Transverse colon (tissue), 4 donors: Measurements from ENCODE around the gene PTCH1. TPM values are rescaled to one million over a fixed set of nuclear protein-coding genes. Genes with fewer than 3 reads are reported as not detected.

ENCODE experiments used
- DNase-seq: peaks from one replicate; pipeline ENCODE4 v3.0.0-alpha.2; 2019
- H3K27ac ChIP-seq, 4 donors: fragments of 200-600 bp; sonication (generic); 2 replicates each; pipeline ENCODE4 v1.5.1; 2016 to 2018; ENCODE audit warnings: inconsistent platforms in 4 of 4
- H3K27me3 ChIP-seq: fragments of 200-600 bp; sonication (generic); 2 replicates; pipeline ENCODE4 v1.5.1; 2017; ENCODE audit warnings: inconsistent platforms
- H3K36me3 ChIP-seq, 4 donors: fragments of 200-600 bp; sonication (generic); 2 replicates each; pipeline ENCODE4 v1.5.1; 2017 to 2019; ENCODE audit warnings: inconsistent platforms in 4 of 4
- H3K4me1 ChIP-seq, 4 donors: fragments of 200-600 bp; sonication (generic); 2 replicates each; pipeline ENCODE4 v1.5.1; 2017 to 2020; ENCODE audit warnings: inconsistent platforms in 4 of 4
- H3K4me3 ChIP-seq, 4 donors: fragments of 200-600 bp; sonication (generic); 1 replicate in 1 of 4; 2 replicates in 3 of 4; pipeline versions ENCODE4 v1.5.1 to v1.6.1; 2017 to 2019; ENCODE audit warnings: inconsistent platforms in 4 of 4
- H3K9me3 ChIP-seq, 2 donors: fragments of 200-600 bp; sonication (generic); 2 replicates each; pipeline ENCODE4 v1.5.1; 2017 to 2019; ENCODE audit warnings: inconsistent platforms in 2 of 2
- CTCF ChIP-seq, 5 experiments: fragments of 200-600 bp in 3 of 5; fragments of 450-650 bp in 2 of 5; sonication (generic) in 3 of 5; IDR thresholded peaks; 1 replicate in 2 of 5; 2 replicates in 3 of 5; pipeline ENCODE4 v1.5.1; 2016 to 2017; ENCODE audit warnings: antibody characterized with exemption in 5 of 5, inconsistent platforms in 3 of 5, mild to moderate bottlenecking in 2 of 5, moderate library complexity in 1 of 5
- EP300 ChIP-seq: sonication (generic); formaldehyde crosslinking; IDR thresholded peaks from one replicate; pipeline ENCODE4 v1.6.1; 2017; ENCODE audit warnings: antibody characterized with exemption, low read depth
- POLR2A ChIP-seq: fragments of 450-650 bp; IDR thresholded peaks from one replicate; pipeline ENCODE4 v1.6.1; 2016; ENCODE audit warnings: antibody characterized with exemption, mild to moderate bottlenecking, moderate library complexity
- POLR2AphosphoS5 ChIP-seq, 3 donors: sonication (generic); formaldehyde crosslinking; IDR thresholded peaks; one replicate each; pipeline ENCODE4 v1.6.1; 2016; ENCODE audit warnings: antibody characterized with exemption in 3 of 3
- WGBS, 2 donors: methylation state at CpG; one replicate each; pipeline ENCODE4 v1.1.5; 2018; ENCODE audit warnings: low coverage in 1 of 2; 5-methylcytosine and 5-hydroxymethylcytosine counted together
- in situ Hi-C, 4 donors: fragments of 200-750 bp; cut with MboI; loops; one replicate each; pipeline versions ENCODE4 v1.15.0 to v1.15.1; 2017; ENCODE audit warnings: low sequenced_read_pairs in 3 of 4, low pct_ligation_motif_present in 1 of 4, low pct_unique_long_range_greater_than_20kb in 1 of 4
- intact Hi-C: fragments of 100-400 bp; cut with DNase I; formaldehyde crosslinking; loops from one replicate; pipeline ENCODE4 v1.15.1; 2023; ENCODE audit warnings: low total_unique reads
- total RNA-seq, 4 donors: library from RNA; depleted of rRNA; stranded (reverse); fragments of >200 nt; gene quantifications; one replicate each; pipeline ENCODE4 v1.1.0, GENCODE V29; 2016

The PTCH1 gene
- total RNA-seq, 4 donors from 2014 or later, result 12.3 to 50.9 (median 26.4) TPM

GRCh38 chr9:95522871-95523370 is 6.2 kb upstream of the PTCH1 start:
- 65% methylated on average over 3 of the region's 3 CpGs; no CpG with 5 or more reads in 1 of the 2 donors for WGBS, 2 donors
- H3K4me3 ChIP-seq, result no peak overlapping the region
- H3K27ac ChIP-seq, result no peak overlapping the region
- TF ChIP-seq POLR2AphosphoS5 (IDR thresholded peaks at IDR 0.05) (no peak), POLR2A (no peak), EP300 (no peak), CTCF (IDR thresholded peaks at IDR 0.05) (no peak)
- no peak for DNase-seq
- H3K36me3 ChIP-seq, result no peaks in the 10 kb centered on the region
- no peaks in the 10 kb centered on the region for H3K9me3 ChIP-seq
- no peaks in the 10 kb centered on the region for H3K4me1 ChIP-seq
- intact Hi-C loops (no loop called here), in situ Hi-C loops (loop anchor here in 1 of 4 donors (25.0 kb wide), 1 partner anchor 211 kb away; the partner anchor contains the start of gene FANCC)
- H3K27me3 ChIP-seq, result no peaks in the 10 kb centered on the region

- H3K4me1 ChIP-seq, result peaks cover 0 to 8% (median 2%) of the 10 kb centered on the region in 4 donors
- 79 to 85% methylated on average over 2 to 3 of the region's 3 CpGs for WGBS, 2 donors
- DNase-seq, result no peak
- no peak overlapping the region for H3K4me3 ChIP-seq
- H3K27me3 ChIP-seq, result peaks cover 4% of the 10 kb centered on the region
- no peaks in the 10 kb centered on the region for H3K36me3 ChIP-seq
- no peaks in the 10 kb centered on the region for H3K9me3 ChIP-seq
- intact Hi-C loops (no loop called here), in situ Hi-C loops (loop anchor here in 1 of 4 donors (25.0 kb wide), 1 partner anchor 209 kb away; the partner anchor contains the start of gene FANCC)
- no peak for TF ChIP-seq CTCF (IDR thresholded peaks at IDR 0.05)
- TF ChIP-seq POLR2AphosphoS5 (IDR thresholded peaks at IDR 0.05), result no peak
- no peak for TF ChIP-seq POLR2A
- TF ChIP-seq EP300, result no peak
- no peak overlapping the region for H3K27ac ChIP-seq
Measured at GRCh38 chr9:95521699-95522098, 4.9 kb upstream of the PTCH1 start.

GRCh38 chr9:95517559-95518425 is 1.0 kb upstream of the PTCH1 start:
- peaks cover 17% of the 10 kb centered on the region for H3K27me3 ChIP-seq
- peak overlapping the region in 3 of 4 donors; percentile 52 to 79 (median 59) for H3K4me3 ChIP-seq
- no peak for TF ChIP-seq POLR2AphosphoS5 (IDR thresholded peaks at IDR 0.05)
- no peak for TF ChIP-seq POLR2A
- no peak for TF ChIP-seq CTCF (IDR thresholded peaks at IDR 0.05)
- no peak for TF ChIP-seq EP300
- no peaks in the 10 kb centered on the region for H3K9me3 ChIP-seq
- no peaks in the 10 kb centered on the region for H3K36me3 ChIP-seq
- DNase-seq, result no peak
- intact Hi-C loops (loop anchor here (10.0 kb wide), 1 partner anchor 203 kb away; the partner anchor contains the start of gene FANCC), in situ Hi-C loops (loop anchor here in 2 of 4 donors (10.0 to 25.0 kb wide), 2 partner anchors 205 to 357 kb away; partner anchors contain the start of genes ERCC6L2 (in 1 of the 2) and FANCC (in 1 of the 2))
- peak overlapping the region; percentile 82 to 84 (median 82) for H3K27ac ChIP-seq
- H3K4me1 ChIP-seq, result peaks cover 6 to 17% (median 11%) of the 10 kb centered on the region in 4 donors
- 60 to 100% methylated on average over 1 to 20 of the region's 20 CpGs for WGBS, 2 donors

GRCh38 chr9:95516221-95516733 is 494 bp downstream of the PTCH1 start:
- Histone ChIP-seq H3K27ac (peak overlapping the region; percentile 82 to 84 (median 82)), H3K4me1 (peaks cover 6 to 29% (median 19%) of the 10 kb centered on the region in 4 donors), H3K27me3 (peaks cover 17% of the 10 kb centered on the region), H3K9me3 (no peaks in the 10 kb centered on the region), H3K36me3 (no peaks in the 10 kb centered on the region), H3K4me3 (peak overlapping the region; percentile 52 to 79 (median 61))
- intact Hi-C loops (loop anchor here (10.0 kb wide), 1 partner anchor 201 kb away; the partner anchor contains the start of gene FANCC), in situ Hi-C loops (loop anchor here in 2 of 4 donors (10.0 to 25.0 kb wide), 2 partner anchors 204 to 359 kb away; partner anchors contain the start of genes ERCC6L2 (in 1 of the 2) and FANCC (in 1 of the 2))
- DNase-seq, result no peak
- no peak for TF ChIP-seq CTCF (IDR thresholded peaks at IDR 0.05)
- no peak for TF ChIP-seq EP300
- no peak for TF ChIP-seq POLR2AphosphoS5 (IDR thresholded peaks at IDR 0.05)
- no peak for TF ChIP-seq POLR2A
- WGBS, 2 donors, result 1 to 5% methylated on average over 9 to 55 of the region's 69 CpGs
